Spleen (tissue), 7 donors: ENCODE data around the gene MED27.
"Not testable (repeated sequence)": the region's sequence is repeated elsewhere in the genome, so short reads cannot be mapped to it uniquely, and the experiment has no call there.

Experiments
- CTCF ChIP-seq, 11 experiments: fragments of 200-600 bp in 7 of 11; fragments of 450-650 bp in 4 of 11; sonication (generic) in 4 of 11; IDR thresholded peaks in 8 of 11; conservative IDR thresholded peaks in 3 of 11; 1 replicate in 7 of 11; 2 replicates in 4 of 11; pipeline versions ENCODE4 v1.4.0 to v1.8.0; 2016 to 2021; ENCODE audit warnings: antibody characterized with exemption in 11 of 11, inconsistent platforms in 4 of 11, mild to moderate bottlenecking in 1 of 11
- POLR2A ChIP-seq, 3 donors: fragments of 450-650 bp; IDR thresholded peaks; one replicate each; pipeline ENCODE4 v1.5.1; 2017; ENCODE audit warnings: antibody characterized with exemption in 3 of 3, mild to moderate bottlenecking in 1 of 3
- POLR2AphosphoS5 ChIP-seq, 3 donors: sonication (generic); formaldehyde crosslinking; IDR thresholded peaks; one replicate each; pipeline ENCODE4 v1.5.1; 2017; ENCODE audit warnings: antibody characterized with exemption in 3 of 3
- donor health status: DM: no; HTN: no; CAD: no; lungs with moderate emphysema.
- donor health status: DM: no; HTN: no; CAD: no.
- donor health status: DM: no; HTN: no; CAD: no.

- not testable (repeated sequence) for TF ChIP-seq CTCF (IDR thresholded peaks at IDR 0.05 in 8 of 11, conservative IDR thresholded peaks at IDR 0.05 in 3 of 11); POLR2AphosphoS5 (IDR thresholded peaks at IDR 0.05); POLR2A (IDR thresholded peaks at IDR 0.05)
These were observed 69.5 kb downstream of the MED27 start for GRCh38 chr9:132010201-132010600.
